Sigmoid colon (tissue), 7 donors: ENCODE results near the gene RABGGTB. TPM values are rescaled to one million over a fixed set of nuclear protein-coding genes. Genes with fewer than 3 reads are reported as not detected.

Source experiments
- DNase-seq: peaks from one replicate; pipeline ENCODE4 v3.0.0-alpha.2; 2019
- H3K27ac ChIP-seq, 4 donors: fragments of 200-600 bp; sonication (generic); one replicate each; pipeline ENCODE4 v1.5.1; 2016 to 2019; ENCODE audit warnings: mild to moderate bottlenecking in 1 of 4
- H3K27me3 ChIP-seq, 3 donors: fragments of 200-600 bp; sonication (generic); one replicate each; pipeline ENCODE4 v1.5.1; 2019; ENCODE audit warnings: mild to moderate bottlenecking in 1 of 3
- H3K36me3 ChIP-seq, 4 donors: fragments of 200-600 bp; sonication (generic); one replicate each; pipeline ENCODE4 v1.5.1; 2016 to 2019
- H3K4me1 ChIP-seq, 4 donors: fragments of 200-600 bp; sonication (generic); one replicate each; pipeline ENCODE4 v1.5.1; 2017 to 2019
- H3K4me3 ChIP-seq, 4 donors: fragments of 200-600 bp; sonication (generic); one replicate each; pipeline ENCODE4 v1.5.1; 2017 to 2019; ENCODE audit warnings: mild to moderate bottlenecking in 2 of 4, moderate library complexity in 1 of 4
- H3K9me3 ChIP-seq, 4 donors: fragments of 200-600 bp in 3 of 4; sonication (generic) in 3 of 4; one replicate each; pipeline versions ENCODE4 v1.5.1 to v1.6.1; 2013 to 2019
- CTCF ChIP-seq, 4 experiments: fragments of 450-650 bp in 3 of 4; fragments of 200-600 bp in 1 of 4; IDR thresholded peaks; one replicate each; pipeline ENCODE4 v1.5.1; 2016 to 2019; ENCODE audit warnings: antibody characterized with exemption in 4 of 4, mild to moderate bottlenecking in 3 of 4, moderate library complexity in 2 of 4
- EP300 ChIP-seq, 4 donors: sonication (generic); formaldehyde crosslinking; IDR thresholded peaks; one replicate each; pipeline ENCODE4 v1.6.1; 2017; ENCODE audit warnings: antibody characterized with exemption in 4 of 4
- POLR2A ChIP-seq, 2 donors: fragments of 450-650 bp; IDR thresholded peaks; one replicate each; pipeline ENCODE4 v1.6.1; 2016; ENCODE audit warnings: antibody characterized with exemption in 2 of 2, mild to moderate bottlenecking in 2 of 2, moderate library complexity in 2 of 2
- POLR2AphosphoS5 ChIP-seq, 4 donors: sonication (generic); formaldehyde crosslinking; IDR thresholded peaks; one replicate each; pipeline ENCODE4 v1.6.1; 2017; ENCODE audit warnings: antibody characterized with exemption in 4 of 4
- WGBS, 2 donors: extraction: QIAGEN DNeasy Blood & Tissue Kit; methylation state at CpG; one replicate each; pipeline ENCODE4 v1.1.7; 2013; 5-methylcytosine and 5-hydroxymethylcytosine counted together
- intact Hi-C: fragments of 100-400 bp; cut with DNase I; formaldehyde crosslinking; loops from one replicate; pipeline ENCODE4 v1.15.1; 2023
- polyA plus RNA-seq, 3 donors: library from polyadenylated mRNA; stranded (reverse); fragments of 200-250 nt; gene quantifications; one replicate each; pipeline ENCODE4 v1.2.3, GENCODE V29; 2013
- total RNA-seq, 4 donors: library from RNA; depleted of rRNA; stranded (reverse); fragments of >200 nt; gene quantifications; one replicate each; pipeline ENCODE4 v1.1.0, GENCODE V29; 2016
- donor health status: healthy with polysubstance abuse.
- donor health status: Bipolar disorder and iron deficiency.
- donor health status: healthy.

RABGGTB gene
- total and polyA plus RNA-seq, 7 donors = 33.2 to 65.8 (median 53.9) TPM

- Histone ChIP-seq H3K4me1 (peaks cover 5 to 43% (median 38%) of the 10 kb centered on the region in 4 donors), H3K4me3 (no peak overlapping the region), H3K9me3 (no peaks in the 10 kb centered on the region), H3K27ac (no peak overlapping the region), H3K27me3 (no peaks in the 10 kb centered on the region), H3K36me3 (peaks cover 18 to 79% (median 39%) of the 10 kb centered on the region in 4 donors)
- no peak for TF ChIP-seq POLR2AphosphoS5 (IDR thresholded peaks at IDR 0.05)
- no peak for TF ChIP-seq EP300 (IDR thresholded peaks at IDR 0.05)
- TF ChIP-seq CTCF (IDR thresholded peaks at IDR 0.05) = no peak
- no peak for TF ChIP-seq POLR2A (IDR thresholded peaks at IDR 0.05)
- intact Hi-C loops = no loop called here
- no peak for DNase-seq
- 16 to 59% methylated on average over 1 of the region's 1 CpG for WGBS, 2 donors
These were observed 5.0 kb downstream of the RABGGTB start for GRCh38 chr1:75791022-75791421.

GRCh38 chr1:75792091-75792490 lies 6.0 kb downstream of the RABGGTB start:
- WGBS, 2 donors = 91 to 97% methylated on average over 3 of the region's 3 CpGs
- DNase-seq = no peak
- no peaks in the 10 kb centered on the region for H3K27me3 ChIP-seq
- intact Hi-C loops = no loop called here
- no peak overlapping the region for H3K27ac ChIP-seq
- TF ChIP-seq CTCF (IDR thresholded peaks at IDR 0.05) = no peak
- TF ChIP-seq POLR2AphosphoS5 (IDR thresholded peaks at IDR 0.05) = no peak
- TF ChIP-seq POLR2A (IDR thresholded peaks at IDR 0.05) = no peak
- no peak for TF ChIP-seq EP300 (IDR thresholded peaks at IDR 0.05)
- H3K9me3 ChIP-seq = no peaks in the 10 kb centered on the region
- H3K4me3 ChIP-seq = no peak overlapping the region
- peaks cover 0 to 38% (median 36%) of the 10 kb centered on the region in 4 donors for H3K4me1 ChIP-seq
- peaks cover 18 to 90% (median 42%) of the 10 kb centered on the region in 4 donors for H3K36me3 ChIP-seq

GRCh38 chr1:75794382-75794781 lies 8.3 kb downstream of the RABGGTB start:
- H3K27me3 ChIP-seq = no peaks in the 10 kb centered on the region
- peaks cover 0 to 15% (median 14%) of the 10 kb centered on the region in 4 donors for H3K4me1 ChIP-seq
- TF ChIP-seq CTCF (IDR thresholded peaks at IDR 0.05) (no peak), POLR2AphosphoS5 (IDR thresholded peaks at IDR 0.05) (no peak), POLR2A (IDR thresholded peaks at IDR 0.05) (no peak), EP300 (IDR thresholded peaks at IDR 0.05) (no peak)
- intact Hi-C loops = no loop called here
- no peak for DNase-seq
- H3K9me3 ChIP-seq = no peaks in the 10 kb centered on the region
- no peak overlapping the region for H3K4me3 ChIP-seq
- no peak overlapping the region for H3K27ac ChIP-seq
- H3K36me3 ChIP-seq = peaks cover 18 to 79% (median 42%) of the 10 kb centered on the region in 4 donors
- 93 to 97% methylated on average over 2 of the region's 2 CpGs for WGBS, 2 donors

- intact Hi-C loops = no loop called here
- Histone ChIP-seq H3K9me3 (no peaks in the 10 kb centered on the region), H3K4me3 (no peak overlapping the region), H3K27ac (no peak overlapping the region), H3K36me3 (peaks cover 16 to 65% (median 40%) of the 10 kb centered on the region in 4 donors), H3K27me3 (no peaks in the 10 kb centered on the region), H3K4me1 (peaks cover 0 to 2% (median 2%) of the 10 kb centered on the region in 4 donors)
- 94 to 96% methylated on average over 4 of the region's 4 CpGs for WGBS, 2 donors
- TF ChIP-seq EP300 (IDR thresholded peaks at IDR 0.05) = no peak
- TF ChIP-seq POLR2A (IDR thresholded peaks at IDR 0.05) = no peak
- TF ChIP-seq CTCF (IDR thresholded peaks at IDR 0.05) = no peak
- TF ChIP-seq POLR2AphosphoS5 (IDR thresholded peaks at IDR 0.05) = no peak
- no peak for DNase-seq
These were observed 9.7 kb downstream of the RABGGTB start for GRCh38 chr1:75795703-75796193.
